Pulmonary artery endothelial cell (primary cell): ENCODE data around the gene LRCOL1. TPM values are rescaled to one million over a fixed set of nuclear protein-coding genes. Genes with fewer than 3 reads are reported as not detected.

Experiments
- DNase-seq: peaks from one replicate; pipeline ENCODE4 v3.0.0-alpha.2; 2011; ENCODE audit warnings: low read depth, low spot score
- total RNA-seq: library from RNA; depleted of rRNA; stranded (reverse); fragments of >200 nt; gene quantifications from 2 replicates; pipeline ENCODE4 v1.2.3, GENCODE V29; 2014

The LRCOL1 gene
- total RNA-seq, 1 donor from 2014 or later: not detected

- DNase-seq: no peak
Measured at GRCh38 chr12:132583736-132584135, 26.6 kb downstream of the LRCOL1 start.

DNA sequence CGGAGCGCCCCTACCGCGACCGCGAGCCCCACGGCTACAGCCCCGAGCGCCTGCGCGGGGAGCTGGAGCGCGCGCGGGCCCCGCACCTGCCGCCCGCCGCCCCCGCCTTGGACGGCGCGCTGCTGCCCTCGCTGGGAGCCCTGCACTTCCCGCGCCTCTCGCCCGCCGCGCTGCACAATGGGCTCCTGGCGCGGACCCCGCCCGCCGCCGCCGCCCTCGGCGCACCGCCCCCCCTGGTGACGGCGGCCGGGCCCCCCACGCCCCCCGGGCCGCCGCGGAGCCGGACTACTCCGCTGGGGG, 27.0 kb downstream of the LRCOL1 start:
- no peak for DNase-seq

GRCh38 chr12:132582582-132583410, 27.6 kb downstream of the LRCOL1 start:
- no peak for DNase-seq

DNA sequence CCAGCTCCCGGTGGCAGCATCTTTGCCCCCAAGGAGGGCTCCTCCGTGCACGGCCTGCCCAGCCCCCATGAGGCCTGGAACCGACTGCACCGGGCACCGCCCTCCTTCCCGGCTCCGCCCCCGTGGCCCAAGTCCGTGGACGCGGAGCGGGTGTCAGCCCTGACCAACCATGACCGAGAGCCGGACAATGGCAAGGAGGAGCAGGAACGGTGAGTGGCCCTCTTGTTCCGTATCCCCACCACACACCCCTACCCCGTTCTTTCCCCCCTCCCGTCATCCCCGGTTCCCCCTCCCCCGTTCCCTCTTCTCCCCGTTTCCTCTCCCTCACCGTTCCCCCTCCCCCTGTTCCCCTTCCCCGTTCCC, 28.3 kb downstream of the LRCOL1 start:
- DNase-seq: no peak

- DNase-seq: no peak
Measured at GRCh38 chr12:132581348-132582057, 28.9 kb downstream of the LRCOL1 start.

- DNase-seq: no peak
Measured at GRCh38 chr12:132580701-132581292, 29.6 kb downstream of the LRCOL1 start.

GRCh38 chr12:132579744-132580143, 30.6 kb downstream of the LRCOL1 start:
- no peak for DNase-seq

DNA sequence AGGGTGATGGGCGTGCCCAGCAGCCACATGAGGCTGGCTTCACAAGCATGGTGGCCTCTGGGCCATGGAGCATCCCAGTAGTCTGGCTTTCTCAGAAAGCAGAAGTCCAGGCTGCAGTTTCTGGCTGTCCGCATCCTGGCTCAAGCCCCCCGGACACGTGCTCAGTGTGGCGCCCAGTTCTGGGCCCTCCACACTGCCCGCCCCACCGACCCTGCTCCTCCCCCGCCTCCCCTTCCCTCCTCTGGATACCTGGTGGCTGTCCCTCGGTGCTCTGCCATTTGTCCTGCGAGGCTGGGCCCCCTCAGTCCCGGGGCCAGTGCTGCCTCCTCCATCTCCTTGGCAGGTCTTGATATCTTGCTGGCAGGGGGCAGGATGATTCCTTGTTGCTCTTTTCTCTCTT, 31.6 kb downstream of the LRCOL1 start:
- DNase-seq: no peak

DNA sequence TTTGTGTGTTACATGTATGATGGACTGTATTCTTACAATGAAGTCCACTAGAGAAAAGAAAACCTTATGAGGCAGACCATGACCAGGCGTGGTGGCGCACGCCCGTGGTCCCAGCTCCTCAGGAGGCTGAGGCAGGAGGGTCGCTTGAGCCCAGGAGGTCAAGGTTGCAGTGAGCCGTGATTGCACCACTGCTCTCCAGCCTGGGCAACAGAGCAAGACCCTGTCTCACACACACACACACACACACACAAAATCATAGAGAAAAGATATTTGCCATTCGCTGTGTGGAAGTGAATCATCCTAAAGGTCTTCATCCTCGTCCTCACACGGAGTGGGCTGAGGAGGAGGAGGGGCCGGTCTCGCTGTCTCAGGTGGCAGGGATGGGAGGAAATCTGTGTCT, 32.3 kb downstream of the LRCOL1 start:
- no peak for DNase-seq

DNA sequence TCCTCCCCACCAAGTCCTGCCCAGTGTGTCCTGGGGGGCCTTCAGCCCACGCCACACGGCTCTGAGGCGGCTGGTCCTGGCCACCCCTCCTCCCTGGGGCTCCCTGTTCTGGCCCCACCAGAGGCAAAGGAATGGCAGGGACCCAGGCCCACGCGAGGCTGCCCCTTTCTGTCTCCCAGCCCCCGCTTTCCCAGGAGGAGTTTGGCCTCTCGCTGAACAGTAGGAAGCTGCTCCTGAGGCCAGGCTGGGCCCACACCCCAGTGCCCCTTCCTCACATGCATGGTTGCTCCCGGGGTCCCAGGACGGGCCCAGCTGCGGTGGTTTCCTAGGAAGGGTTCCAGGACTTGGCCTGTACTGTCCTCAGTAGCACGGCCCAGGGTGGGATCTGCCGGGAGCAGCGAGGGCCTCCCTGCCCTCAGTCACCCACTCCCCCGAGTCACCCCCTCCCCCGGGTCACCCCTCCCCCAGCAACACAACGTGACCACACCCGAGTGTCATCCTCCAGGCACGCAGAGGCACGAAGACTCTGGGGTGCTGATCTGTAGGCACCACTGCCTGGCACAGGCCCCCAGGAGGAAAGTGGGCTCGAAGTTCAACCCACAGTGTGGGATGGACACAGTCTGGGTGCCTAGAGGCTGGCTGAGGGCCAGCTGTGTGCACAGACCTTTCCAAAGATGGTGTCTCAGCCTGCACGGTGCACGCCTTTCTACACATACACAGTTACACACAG, 33.0 kb downstream of the LRCOL1 start:
- no peak for DNase-seq

GRCh38 chr12:132576701-132577100, 33.7 kb downstream of the LRCOL1 start:
- no peak for DNase-seq

DNA sequence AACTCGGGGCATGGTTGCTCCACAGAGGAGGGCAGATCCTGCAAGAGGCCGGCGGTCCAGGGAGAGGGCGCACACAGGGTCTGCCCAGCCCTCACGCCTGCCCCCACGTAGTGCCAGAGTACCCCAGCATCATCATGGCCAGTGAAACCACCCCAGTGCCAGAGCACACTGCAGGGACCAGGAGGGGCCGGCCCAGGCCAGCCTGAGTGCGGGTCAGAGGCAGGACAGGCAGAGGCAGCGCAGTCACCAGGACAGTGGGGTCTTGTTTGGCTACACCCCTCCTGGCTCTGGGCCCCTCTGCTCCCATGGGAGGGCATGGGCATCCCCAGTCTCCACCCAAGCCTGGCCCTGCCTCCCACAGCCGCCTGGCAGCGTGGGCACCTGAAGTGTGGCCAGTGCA, 34.7 kb downstream of the LRCOL1 start:
- no peak for DNase-seq

DNA sequence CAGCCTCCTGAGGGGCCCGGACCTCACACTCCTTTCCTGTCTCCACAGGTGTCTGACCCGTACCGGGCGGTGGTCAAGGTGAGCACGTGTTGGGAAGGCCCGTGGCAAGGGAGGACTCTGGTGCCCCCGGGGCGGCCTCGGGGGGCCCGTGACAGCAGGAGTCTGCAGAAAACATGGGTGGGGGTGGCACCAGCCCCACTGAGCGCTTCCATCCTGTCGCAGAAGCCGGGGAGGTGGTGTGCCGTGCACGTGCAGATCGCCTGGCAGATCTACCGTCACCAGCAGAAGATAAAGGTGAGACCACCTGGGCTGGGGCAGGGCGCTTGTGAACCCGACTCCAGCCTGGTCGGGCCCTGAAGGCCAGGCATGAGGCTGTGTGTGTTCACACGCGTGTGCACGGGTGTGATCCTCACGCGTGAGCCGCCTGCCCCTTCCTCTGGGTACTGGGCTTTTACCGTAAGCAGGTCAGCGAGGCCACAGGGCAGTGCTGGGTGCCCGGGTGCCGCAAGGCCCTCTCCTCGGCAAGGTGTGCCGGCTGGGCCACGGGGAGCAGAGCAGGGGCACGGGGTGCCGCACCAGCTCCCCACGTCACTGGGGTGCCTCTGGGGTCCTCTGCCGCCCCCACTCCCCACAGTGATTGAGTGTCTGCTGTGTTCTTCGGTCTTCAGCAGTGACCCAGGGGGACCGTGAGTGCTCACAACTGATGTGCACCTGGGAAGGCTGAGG, 35.9 kb downstream of the LRCOL1 start:
- DNase-seq: no peak

DNA sequence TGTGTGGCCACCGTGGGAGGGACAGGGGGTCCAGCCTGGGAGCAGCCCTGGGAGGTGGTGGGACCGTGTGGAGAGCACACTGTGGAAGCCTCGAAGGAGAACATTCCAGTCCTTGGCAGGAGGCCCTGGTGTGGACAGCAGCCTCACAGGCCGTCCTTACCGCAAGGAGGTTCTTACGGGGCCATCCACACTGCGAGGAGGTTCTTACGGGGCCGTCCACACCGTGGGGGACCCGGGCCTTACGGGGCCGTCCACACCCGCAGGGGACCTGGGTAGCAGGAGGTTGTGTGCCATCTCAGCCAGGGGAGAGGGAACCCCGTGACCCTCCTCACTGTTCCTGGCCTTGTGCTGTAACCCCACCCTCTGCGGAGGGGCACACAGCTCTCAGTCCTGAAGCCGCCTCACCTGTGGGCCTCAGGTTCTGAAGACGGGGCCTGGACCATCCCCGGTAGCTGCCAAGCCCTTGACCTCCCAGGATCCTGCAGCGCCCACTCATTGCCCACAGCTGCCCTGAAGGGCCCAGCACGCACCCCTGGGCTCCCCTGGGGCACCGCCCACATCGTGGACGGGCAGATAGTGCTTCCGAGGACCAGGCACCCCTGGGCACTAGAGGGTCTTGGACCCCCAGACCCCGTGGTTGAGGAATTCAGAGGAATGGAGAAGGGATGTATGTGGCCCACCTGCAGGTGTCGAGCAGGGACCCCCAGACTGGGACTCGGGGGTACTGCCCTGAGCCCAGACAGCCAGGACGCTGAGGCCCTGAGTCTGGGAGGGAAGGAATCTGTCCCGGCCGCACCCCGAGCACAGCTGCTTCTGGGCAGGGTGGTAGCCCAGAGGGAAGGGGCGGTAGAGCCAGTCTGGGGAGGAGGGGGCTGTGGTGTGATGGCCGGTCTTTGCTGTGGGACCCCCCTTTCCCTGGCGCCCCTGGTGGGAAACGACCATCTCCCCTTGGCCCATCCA, 37.3 kb downstream of the LRCOL1 start:
- no peak for DNase-seq

DNA sequence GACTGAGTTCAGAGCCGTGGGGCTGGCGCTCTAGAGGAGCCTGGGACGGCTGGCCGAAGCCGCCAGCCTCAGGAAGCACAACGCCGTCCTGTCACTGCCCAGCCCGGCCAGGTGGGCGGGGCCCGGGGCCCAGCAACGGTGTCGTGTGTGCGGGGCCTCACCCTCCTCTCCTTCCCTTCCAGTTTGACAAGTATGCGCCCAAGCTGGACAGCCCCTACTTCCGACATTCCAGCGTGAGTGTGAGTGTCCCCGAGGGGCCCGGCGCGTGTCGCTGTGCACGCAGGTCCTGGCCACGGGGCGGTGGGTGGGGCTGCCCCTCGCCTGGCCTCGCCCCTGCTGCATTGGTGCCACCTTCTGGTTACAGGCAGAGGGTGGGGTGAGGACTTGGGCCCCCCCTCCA, 38.3 kb downstream of the LRCOL1 start:
- DNase-seq: no peak

DNA sequence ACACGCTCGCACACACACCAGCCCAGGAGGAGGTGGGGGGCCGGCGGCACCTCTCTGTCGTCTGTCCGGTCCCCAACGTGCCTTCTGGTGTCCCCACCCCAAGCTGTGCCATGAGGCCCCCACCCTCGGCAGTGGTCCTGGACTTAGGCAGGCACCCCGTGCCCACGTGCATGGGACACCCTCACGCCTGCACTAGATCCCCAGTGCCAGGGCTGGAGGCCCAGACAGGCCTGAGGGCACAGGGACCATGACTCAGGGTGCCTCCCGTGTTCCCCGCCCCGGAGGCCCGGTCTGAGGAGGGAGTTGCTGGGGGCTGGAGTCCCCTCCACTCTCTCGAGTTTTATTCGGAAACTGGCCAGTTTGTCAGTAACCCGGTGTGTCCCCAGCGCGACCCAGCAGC, 38.8 kb downstream of the LRCOL1 start:
- no peak for DNase-seq

DNA sequence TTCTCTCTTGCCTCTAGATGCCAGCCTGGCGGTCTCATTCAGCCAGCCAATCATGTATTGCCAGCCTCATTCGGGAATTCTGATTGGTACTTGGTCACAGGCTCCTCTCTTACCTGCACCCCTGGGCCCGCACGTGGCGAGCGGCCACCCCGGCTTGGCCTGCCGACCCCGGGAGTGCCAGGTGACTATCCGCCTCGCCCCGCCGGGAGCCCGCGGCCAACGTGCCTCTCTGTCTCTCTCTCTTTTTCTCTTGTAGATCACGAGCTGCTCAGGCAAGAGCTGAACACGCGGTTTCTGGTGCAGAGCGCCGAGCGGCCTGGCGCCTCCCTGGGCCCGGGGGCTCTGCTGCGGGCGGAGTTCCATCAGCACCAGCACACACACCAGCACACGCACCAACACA, 39.3 kb downstream of the LRCOL1 start:
- no peak for DNase-seq

DNA sequence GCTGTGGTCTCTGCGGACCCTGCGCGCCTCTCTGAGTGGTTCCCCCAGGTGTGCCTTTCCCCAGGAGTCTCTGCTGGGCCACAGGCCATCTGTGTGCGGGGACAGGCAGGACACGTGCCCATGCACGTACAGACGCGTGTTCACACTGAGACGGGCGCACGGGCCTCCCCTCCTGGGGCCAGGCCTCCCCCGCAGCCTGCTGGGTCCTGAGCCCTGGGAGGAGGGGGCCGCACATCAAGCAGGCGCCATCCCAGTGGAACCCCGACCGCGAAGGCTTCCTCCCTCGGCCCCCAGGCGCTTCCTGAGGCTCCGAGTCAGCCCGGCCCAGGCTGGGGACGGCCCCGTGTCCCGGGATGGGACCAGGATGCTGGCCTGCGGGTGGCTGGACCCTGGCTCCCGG, 39.7 kb downstream of the LRCOL1 start:
- DNase-seq: no peak

- DNase-seq: no peak
Measured at GRCh38 chr12:132569856-132570480, 40.4 kb downstream of the LRCOL1 start.
